Stimulated activated CD8-positive, alpha-beta memory T cell treated with anti-CD3 and anti-CD28 coated beads, Interleukin-4, amount 100 ng/mL, for 48 hours (primary cell): ENCODE data around the gene TSEN34.
A peak's percentile ranks its signal among the peaks of the same experiment; 100 is the strongest.
"Not testable (repeated sequence)": the region's sequence is repeated elsewhere in the genome, so short reads cannot be mapped to it uniquely, and the experiment has no call there.

ENCODE experiments used
- DNase-seq: peaks from one replicate; pipeline ENCODE4 v3.0.0-alpha.2; 2020

Gene TSEN34

GRCh38 chr19:54162241-54162805, 28.8 kb upstream of the TSEN34 start:
- peak; percentile 91 for DNase-seq

GRCh38 chr19:54162884-54163283, 28.2 kb upstream of the TSEN34 start:
- no peak for DNase-seq

- DNase-seq: peak; percentile 87
Observed at GRCh38 chr19:54164369-54165068, 26.6 kb upstream of the TSEN34 start.

- DNase-seq: no peak
Observed at GRCh38 chr19:54165222-54165621, 25.9 kb upstream of the TSEN34 start.

- peak; percentile 99 for DNase-seq
Observed at GRCh38 chr19:54168174-54168917, 22.8 kb upstream of the TSEN34 start.

- DNase-seq: no peak
Observed at GRCh38 chr19:54169149-54169740, 21.9 kb upstream of the TSEN34 start.

GRCh38 chr19:54171736-54172431, 19.2 kb upstream of the TSEN34 start:
- not testable (repeated sequence) for DNase-seq

GRCh38 chr19:54172471-54173358, 18.4 kb upstream of the TSEN34 start, which contains the start of gene TMC4:
TSS of gene TMC4 (minus strand) at chr19:54173160. CDS start at chr19:54173117, 43 bp downstream.
- DNase-seq: no peak

- no peak for DNase-seq
Observed at GRCh38 chr19:54173359-54173699, 17.8 kb upstream of the TSEN34 start.

GRCh38 chr19:54173951-54174834, 16.9 kb upstream of the TSEN34 start:
- no peak for DNase-seq

- peak; percentile 59 for DNase-seq
Observed at GRCh38 chr19:54178581-54179261, 12.4 kb upstream of the TSEN34 start.

- no peak for DNase-seq
Observed at GRCh38 chr19:54179262-54179852, 11.8 kb upstream of the TSEN34 start.

- no peak for DNase-seq
Observed at GRCh38 chr19:54179921-54180461, 11.1 kb upstream of the TSEN34 start.

- DNase-seq: no peak
Observed at GRCh38 chr19:54180691-54181091, 10.4 kb upstream of the TSEN34 start.

- DNase-seq: not testable (repeated sequence)
Observed at GRCh38 chr19:54181894-54182293, 9.2 kb upstream of the TSEN34 start.

GRCh38 chr19:54183431-54183830, 7.7 kb upstream of the TSEN34 start:
- no peak for DNase-seq

- DNase-seq: no peak
Observed at GRCh38 chr19:54186351-54186750, 4.8 kb upstream of the TSEN34 start.

GRCh38 chr19:54186934-54187381, 4.2 kb upstream of the TSEN34 start:
- no peak for DNase-seq

- DNase-seq: peak; percentile 78
Observed at GRCh38 chr19:54188215-54188871, 2.8 kb upstream of the TSEN34 start.
